Stimulated activated naive CD4-positive, alpha-beta T cell treated with Interleukin-2 at 50 U/mL for 16 hours (primary cell): ENCODE results near the gene KIF4A.
"Not testable (repeated sequence)": the region's sequence is repeated elsewhere in the genome, so short reads cannot be mapped to it uniquely, and the experiment has no call there.

Source experiments
- DNase-seq: peaks from one replicate; lab custom pipeline; 2025; lab: John Stamatoyannopoulos, UW

Gene KIF4A

DNA sequence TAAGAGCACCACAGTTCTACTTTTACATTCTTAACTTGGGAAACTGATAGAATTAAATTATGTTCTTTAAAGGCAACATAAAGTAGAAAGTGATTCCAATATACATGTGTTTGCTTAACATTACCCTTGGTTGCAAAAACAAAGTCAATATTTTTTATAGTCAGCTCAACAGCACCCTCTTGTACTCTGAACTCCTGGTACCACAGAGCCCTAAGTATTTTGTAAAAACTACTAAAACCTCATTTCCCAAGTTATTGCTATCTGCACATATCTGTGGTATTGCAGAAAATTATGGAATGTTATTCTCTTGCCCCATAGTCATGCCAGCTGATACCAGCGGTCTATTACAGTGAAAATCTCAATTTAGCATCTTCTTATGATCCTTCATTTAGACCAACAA, 2.9 kb downstream of the KIF4A start:
- DNase-seq: no peak

DNA sequence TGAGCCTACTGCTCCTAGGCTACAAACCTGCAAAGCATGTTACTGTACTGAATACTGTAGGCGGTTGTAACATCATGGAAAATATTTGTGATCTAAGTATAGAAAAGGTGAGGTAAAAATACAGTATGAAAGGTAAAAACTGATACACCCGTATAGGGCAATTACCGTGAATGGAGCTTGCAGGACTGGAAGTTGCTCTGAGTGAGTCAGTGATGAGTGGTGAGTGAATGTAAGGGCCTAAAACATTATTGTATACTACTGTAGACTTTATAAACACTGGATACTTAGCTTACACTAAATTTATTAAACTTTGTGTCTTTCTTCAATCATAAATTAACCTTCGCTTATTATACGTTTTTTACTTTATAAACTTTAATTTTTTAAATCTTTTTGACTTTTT, 3.7 kb downstream of the KIF4A start:
- DNase-seq: no peak

DNA sequence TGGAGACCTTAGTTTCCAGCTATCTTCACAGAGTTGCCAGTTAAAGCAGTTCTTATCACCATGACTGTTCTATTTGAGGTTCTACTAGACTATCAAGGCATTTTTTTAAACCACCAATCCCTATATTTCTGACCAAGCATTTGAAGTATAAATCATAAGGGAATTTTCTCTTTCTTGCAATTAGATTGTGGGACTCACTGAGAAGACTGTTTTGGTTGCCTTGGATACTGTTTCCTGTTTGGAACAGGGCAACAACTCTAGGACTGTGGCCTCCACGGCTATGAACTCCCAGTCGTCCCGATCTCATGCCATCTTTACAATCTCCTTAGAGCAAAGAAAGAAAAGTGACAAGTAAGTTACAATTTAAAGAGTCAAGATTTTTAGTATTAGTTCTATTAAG, 11.8 kb downstream of the KIF4A start:
- DNase-seq: no peak

DNA sequence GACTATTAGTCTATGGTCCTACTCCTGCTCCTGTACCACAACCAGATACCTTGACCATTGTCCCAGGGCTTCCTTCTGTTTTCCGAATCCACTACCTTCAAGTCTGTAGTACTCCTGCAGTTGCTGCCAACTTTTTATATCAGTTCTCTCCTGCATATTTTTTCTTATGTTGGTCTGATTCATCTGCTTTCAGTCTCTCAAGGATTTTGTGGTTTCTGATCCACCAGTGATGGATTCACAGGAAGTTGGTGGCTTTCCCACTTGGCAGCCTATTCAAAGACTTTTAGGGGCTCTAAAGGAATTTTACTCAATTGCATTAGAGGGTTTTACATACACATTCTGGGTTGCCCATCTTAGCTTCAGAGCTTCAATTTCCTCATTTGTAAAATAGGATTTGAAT, 23.6 kb downstream of the KIF4A start:
- no peak for DNase-seq

DNA sequence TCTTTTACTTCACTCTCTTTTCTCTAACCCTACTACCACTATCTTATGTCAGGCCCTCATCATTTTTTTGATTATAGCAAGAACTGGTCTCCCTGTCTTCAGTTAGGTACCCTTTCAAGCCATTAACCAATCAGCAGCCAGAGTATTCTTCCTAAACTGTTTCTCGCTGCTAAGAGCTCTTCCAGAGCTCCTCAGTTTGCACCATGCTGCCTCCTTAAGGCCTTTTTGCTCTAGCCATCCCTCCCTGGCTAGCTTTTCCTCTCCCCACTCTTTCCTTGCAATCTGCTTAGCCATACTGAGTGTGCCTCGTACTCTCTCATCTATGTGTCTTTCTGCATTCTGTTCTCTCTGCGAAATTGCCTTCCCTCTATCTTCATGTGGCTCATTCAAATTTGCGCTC, 32.9 kb downstream of the KIF4A start:
- no peak for DNase-seq

DNA sequence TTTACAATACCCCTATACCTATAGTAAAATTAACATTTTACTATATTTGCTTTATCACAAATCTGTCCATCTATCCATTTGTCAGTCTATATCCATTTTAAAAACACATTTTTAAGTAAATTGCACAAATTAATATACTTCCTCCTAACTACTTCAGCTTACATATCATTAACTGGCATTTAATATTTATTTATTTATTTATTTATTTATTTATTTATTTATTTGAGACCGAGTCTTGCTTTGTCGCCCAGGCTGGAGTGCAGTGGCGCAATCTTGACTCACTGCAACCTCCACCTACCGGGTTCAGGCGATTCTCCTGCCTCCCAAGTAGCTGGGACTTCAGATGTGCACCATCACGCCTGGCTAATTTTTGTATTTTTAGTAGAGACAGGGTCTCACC, 33.7 kb downstream of the KIF4A start:
- not testable (repeated sequence) for DNase-seq

DNA sequence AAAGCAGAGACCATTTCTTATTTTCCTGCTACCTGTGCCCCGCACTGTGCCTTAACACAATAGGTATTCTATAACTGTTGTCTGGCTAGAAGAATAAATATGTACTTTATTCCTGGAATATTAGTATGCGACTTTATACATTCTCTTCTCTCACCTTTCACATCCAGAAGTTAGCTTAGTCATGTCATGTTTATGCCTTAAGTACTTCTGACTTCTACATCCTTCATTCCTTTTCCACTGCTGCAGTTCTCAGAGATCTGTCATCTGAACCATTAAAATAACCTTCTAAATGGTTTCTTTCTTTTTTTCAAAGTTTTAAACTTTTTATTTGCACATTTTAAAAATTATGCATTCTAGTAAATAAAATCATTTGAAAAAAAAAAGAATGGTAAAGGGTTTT, 34.4 kb downstream of the KIF4A start:
- no peak for DNase-seq

DNA sequence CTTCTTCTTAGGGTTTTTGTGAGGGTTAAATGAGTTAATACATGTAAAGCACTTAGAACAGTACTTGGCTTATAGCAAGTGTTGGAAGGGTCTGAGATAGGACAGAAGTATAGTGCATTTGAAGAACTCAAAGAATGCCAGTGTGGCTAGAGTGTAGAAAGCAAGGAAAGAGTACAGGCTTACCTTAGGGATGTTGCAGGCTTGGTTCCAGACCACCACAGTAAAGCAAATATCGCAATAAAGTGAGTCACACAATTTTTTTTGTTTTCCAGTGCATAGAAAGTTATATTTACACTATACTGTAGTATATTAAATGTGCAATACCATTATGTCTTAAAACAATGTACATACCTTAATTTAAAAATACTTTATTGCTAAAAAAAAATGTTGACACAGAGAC, 41.3 kb downstream of the KIF4A start:
- DNase-seq: no peak

DNA sequence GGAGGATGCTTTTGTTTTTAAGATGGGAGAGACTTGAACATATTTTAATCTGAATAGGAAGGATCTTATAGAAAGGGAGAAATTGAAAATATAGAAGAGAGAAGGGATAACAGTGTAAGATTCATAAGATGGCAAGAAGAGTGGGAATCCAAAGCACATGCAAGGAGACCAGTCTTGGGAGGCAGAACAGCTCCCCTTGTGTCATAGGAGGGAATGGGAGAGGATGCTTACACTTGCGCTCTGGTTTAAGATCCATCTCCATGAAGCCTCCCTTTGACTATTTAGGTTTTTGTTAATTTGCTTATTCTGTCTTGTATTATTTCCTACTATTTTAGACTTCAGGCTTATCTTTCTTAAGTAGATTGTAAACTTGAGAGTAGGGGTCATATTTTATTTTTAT, 42.7 kb downstream of the KIF4A start:
- DNase-seq: no peak

DNA sequence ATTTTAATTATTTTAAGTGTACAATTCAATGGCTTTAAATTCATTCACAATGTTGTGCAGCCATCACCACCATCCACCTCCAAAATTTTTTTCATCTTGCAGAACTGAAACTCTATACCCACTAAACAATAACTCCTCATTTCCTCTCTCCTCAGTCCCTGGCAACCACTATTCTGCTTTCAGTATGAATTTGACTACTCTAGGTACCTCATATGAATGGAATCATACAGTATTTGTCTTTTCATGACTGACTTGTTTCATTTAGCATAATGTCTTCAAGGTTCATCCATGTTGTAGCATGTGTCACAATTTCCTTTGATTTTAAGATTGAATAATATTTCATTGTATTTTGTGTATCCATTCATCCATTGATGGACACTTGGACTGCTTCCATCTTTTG, 46.9 kb downstream of the KIF4A start:
- no peak for DNase-seq

DNA sequence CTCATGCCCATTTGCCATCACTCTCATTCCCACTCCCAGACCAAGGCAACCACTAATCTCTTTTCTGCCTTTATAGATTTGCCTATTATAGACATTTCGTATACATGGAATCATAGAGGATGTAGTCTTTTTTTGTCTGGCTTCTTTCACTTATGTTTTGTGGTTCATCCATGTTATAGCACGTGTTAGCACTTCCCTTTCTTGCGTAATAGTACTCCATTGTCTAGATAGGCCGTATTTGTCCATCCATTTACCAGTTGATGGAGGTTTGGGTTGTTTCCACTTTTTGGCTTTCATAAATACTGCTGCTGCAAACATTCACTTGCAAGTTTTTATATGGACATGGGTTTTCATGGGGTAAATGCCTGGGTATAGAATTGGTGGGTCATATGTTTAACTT, 48.4 kb downstream of the KIF4A start:
- no peak for DNase-seq

DNA sequence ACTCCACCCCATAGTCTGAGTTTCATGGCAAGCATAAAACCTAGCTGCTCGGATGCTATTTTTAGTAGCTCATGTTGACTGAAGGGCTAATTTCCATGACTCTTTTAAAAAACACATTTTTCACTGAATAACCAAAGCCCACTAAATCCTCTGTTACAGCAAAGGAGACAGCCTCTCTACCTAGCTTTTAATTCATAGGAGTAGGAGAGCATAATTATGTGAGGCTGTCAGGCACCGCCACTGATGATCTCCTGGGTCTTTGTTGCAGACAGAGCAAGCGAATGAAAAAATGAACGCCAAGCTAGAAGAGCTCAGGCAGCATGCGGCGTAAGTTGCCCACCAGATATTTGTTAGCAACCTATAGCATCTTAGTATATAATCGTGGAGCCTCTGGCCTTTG, 53.5 kb downstream of the KIF4A start:
- DNase-seq: no peak

DNA sequence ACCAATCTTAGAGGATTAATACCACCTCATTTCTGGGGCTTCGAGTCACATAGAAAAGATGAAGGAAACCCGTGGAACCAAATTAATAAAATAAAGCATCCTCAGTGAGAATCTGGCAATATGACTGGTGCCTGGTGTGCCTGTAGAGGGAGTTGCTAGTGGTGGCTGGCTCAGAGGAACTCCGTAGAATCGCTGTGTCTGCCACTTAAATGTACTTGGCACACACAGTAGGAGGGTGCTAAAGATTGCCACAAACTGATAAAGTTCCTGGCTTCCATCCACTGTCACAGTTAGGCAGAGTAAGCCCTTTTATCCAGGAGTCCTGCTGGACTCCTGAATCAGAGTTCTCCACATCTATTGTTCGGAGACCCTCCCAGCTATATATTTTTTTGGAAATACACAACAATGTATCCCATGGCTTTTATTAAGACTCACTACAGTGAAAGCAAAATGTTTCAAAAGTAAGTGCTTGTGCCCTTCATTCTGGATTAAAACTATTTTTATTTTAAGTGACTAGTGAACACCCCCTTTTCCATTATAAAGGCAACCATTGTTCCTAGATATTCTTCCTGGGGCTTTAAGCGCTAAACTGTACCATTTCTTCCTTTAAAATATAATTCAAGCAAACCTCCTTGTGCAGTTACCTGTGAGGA, 56.6 kb downstream of the KIF4A start:
- DNase-seq: no peak

DNA sequence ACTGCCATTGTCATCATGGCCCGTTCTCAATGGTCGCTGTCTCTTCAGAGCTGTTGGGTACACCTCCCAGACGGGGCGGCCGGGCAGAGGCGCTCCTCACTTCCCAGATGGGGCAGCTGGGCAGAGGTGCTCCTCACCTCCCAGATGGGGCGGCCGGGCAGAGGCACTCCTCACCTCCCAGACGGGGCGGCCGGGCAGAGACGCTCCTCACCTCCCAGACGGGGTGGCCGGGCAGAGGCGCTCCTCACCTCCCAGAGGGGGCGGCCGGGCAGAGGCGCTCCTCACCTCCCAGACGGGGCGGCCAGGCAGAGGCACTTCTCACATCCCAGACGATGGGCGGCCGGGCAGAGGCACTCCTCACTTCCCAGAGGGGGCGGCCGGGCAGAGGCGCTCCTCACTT, 58.9 kb downstream of the KIF4A start:
- DNase-seq: not testable (repeated sequence)

DNA sequence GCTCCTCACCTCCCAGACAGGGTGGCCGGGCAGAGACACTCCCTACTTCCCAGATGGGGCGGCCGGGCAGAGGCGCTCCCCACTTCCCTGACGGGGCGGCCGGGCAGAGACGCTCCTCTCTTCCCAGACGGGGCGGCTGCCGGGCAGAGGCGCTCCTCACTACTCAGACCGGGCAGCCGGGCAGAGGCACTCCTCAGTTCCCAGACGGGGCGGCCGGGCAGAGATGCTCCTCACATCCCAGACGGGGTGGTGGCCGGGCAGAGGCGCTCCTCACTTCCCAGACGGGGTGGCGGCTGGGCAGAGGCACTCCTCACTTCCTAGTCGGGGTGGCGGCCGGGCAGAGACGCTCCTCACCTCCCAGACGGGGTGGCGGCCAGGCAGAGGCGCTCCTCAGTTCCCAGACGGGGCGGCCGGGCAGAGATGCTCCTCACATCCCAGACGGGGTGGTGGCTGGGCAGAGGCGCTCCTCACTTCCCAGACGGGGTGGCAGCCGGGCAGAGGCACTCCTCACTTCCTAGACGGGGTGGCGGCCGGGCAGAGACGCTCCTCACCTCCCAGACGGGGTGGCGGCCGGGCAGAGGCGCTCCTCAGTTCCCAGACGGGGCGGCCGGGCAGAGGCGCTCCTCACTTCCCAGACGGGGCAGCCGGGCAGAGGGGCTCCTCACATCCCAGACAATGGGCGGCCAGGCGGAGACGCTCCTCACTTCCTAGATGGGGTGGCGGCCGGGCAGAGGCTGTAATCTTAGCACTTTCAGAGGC, 59.6 kb downstream of the KIF4A start:
- not testable (repeated sequence) for DNase-seq

DNA sequence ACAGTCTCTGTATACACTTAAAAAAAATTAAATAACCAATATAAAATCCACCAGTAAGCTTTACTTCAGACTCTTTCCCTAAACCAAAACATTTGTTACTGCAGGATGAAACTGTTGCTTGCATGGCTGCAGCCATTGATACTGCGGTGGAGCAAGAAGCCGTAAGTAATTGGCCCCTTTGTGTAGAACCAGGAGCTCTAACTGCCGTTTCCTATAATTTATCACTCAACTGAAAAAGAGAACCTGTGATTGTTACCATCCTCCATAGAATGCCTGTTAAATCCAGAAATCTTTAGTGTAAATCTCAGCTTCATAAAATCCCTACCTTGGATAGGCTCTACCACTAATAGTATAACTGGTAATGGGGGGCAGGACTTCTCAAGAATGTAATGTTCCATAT, 62.6 kb downstream of the KIF4A start:
- no peak for DNase-seq

DNA sequence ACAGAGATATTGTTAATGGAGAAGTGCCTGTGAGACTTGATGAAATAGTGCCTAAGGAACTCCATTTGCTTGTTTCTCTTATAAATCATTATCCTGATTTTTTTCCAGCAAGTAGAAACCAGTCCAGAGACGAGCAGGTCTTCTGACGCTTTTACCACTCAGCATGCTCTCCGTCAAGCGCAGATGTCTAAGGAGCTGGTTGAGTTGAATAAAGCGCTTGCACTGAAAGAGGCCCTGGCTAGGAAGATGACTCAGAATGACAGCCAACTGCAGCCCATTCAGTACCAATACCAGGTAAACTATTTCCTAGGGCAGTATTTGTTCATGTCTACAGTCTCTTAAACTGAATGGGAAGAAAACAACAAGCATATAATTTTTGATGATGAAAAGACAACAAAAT, 63.6 kb downstream of the KIF4A start:
- no peak for DNase-seq

DNA sequence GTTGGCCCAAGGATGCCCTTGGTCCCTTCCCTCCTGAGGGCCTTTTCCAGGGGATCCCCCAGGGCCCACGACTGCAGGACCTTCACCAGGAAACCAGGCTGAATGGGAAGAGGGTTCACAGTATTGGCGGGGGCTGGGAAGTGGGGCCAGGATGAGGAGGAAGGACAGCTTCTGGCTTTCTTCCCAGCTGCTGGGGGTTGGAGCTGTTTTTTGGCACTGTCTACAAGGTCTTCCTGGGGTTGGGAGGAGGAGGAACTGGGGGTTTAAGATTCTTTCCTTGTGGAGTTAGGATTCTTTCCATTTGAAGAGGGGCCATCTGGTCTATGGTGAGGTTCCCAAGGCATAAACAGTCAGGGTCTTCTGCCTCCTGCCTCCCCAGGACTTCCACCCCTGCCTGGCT, 64.8 kb downstream of the KIF4A start:
- no peak for DNase-seq

DNA sequence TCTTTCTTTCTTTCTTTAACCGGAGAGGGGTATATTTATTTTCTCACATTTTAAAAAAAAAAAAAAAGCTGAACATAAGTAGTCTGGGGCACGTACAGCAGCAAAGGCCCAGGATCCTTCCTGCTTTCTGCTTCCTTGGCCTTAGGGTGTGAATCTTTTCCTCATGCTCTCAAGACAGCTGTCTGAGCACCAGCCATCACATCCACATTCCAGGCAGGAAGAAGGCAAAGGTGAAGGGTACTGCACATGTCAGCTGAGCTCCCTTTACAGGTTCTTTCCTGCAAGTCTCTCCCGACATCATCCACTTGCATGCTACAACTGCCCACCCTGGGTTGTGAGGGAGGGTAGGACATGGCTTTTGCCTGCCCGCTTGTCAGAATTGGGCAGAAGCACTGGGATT, 69.6 kb downstream of the KIF4A start:
- DNase-seq: no peak

DNA sequence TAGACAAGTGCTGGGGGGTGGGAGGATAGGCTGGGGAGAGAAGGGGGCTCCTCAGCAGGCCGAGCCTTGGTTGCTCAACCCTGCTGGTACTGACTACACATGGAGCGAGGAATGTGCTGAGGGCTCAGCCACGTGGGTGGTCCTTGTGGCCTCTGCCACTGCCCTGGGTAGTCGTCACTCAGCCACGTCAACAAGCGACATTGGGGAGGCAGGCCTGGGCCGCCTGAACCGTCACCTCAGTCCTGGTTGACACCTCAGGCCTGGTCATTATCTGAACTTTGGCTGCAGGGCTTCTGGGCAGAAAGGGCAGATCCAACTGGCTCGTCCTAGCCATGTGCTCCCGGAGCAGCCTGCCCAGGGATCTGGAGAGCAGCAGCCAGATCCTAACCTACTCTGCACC, 70.5 kb downstream of the KIF4A start:
- no peak for DNase-seq

DNA sequence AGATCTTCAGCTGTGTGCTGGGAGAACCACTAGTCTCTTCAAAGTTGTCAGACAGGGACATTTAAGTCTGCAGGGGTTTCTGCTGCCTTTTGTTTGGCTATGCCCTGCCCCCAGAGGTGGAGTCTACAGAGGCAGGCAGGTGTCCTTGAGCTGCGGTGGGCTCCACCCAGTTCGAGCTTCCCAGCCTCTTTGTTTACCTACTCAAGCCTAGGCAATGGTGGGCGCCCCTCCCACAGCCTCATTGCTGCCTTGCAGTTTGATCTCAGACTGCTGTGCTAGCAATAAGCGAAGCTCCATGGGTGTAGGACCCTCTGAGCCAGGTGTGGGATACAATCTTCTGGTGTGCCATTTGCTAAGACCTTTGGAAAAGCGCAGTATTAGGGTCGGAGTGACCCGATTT, 78.8 kb downstream of the KIF4A start:
- not testable (repeated sequence) for DNase-seq

DNA sequence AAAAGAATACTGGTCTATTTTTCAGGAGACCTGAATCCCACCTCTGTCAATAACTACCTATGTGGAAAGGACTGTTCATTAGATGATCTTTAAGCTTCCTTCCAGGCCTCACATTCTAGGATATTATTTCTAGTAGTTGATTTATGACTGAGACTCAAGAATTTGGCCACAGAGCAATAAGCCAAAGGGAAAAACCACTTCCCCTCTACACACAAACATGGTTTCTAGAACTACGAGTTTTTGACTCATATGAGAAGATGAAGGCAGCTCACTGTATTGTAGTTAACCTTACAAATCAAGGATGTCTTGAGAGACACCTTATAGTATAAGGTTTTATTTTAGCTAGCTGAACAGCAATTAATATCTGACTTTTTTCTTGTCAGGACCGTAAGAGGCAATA, 96.3 kb downstream of the KIF4A start:
- DNase-seq: no peak

DNA sequence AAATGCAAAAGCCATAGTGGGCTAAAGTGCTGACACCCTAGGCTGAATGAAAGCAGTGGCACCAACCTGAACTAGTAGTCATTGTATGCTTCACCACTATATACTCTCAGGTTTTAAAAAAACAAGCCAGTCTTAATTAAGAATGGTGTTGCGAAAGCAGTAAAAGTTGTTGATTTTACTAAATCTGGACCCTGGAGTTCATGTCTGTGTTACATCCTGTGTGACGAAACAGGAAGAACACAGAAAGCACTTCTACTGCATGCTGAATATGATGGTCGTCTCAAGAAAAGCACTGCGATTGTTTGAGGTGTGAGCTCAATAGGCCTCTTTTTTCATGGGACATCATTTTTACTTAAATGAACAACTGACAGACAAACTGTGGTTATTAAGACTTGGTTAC, 109.0 kb downstream of the KIF4A start:
- no peak for DNase-seq

DNA sequence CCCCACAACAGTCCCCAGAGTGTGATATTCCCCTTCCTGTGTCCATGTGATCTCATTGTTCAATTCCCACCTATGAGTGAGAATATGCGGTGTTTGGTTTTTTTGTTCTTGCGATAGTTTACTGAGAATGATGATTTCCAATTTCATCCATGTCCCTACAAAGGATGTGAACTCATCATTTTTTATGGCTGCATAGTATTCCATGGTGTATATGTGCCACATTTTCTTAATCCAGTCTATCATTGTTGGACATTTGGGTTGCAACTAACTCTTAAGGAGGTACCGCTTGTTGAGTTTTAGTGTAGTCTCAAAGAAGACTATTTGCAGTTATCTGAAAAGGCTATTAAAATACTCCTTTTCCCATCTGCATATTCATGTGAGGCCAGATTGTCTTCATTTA, 110.3 kb downstream of the KIF4A start:
- not testable (repeated sequence) for DNase-seq
